Stimulated activated CD8-positive, alpha-beta memory T cell treated with anti-CD3 and anti-CD28 coated beads, Interleukin-12 subunit alpha, Interleukin-12 subunit beta, amount 100 ng/mL, for 24 hours (primary cell): ENCODE results near the gene TAGLN3.

ENCODE experiments used
- DNase-seq: peaks from one replicate; pipeline ENCODE4 v3.0.0-alpha.2; 2020; ENCODE audit errors: extremely low read depth

TAGLN3 gene

GRCh38 chr3:111978583-111979433 lies 19.9 kb upstream of the TAGLN3 start, which contains the start of gene ABHD10:
Gene ABHD10, plus strand, starts transcription at chr3:111979026. Its CDS starts 36 bp downstream, at chr3:111979062.
- DNase-seq = peak; percentile 96

GRCh38 chr3:111979434-111980038 lies 19.2 kb upstream of the TAGLN3 start:
- DNase-seq = no peak

DNA sequence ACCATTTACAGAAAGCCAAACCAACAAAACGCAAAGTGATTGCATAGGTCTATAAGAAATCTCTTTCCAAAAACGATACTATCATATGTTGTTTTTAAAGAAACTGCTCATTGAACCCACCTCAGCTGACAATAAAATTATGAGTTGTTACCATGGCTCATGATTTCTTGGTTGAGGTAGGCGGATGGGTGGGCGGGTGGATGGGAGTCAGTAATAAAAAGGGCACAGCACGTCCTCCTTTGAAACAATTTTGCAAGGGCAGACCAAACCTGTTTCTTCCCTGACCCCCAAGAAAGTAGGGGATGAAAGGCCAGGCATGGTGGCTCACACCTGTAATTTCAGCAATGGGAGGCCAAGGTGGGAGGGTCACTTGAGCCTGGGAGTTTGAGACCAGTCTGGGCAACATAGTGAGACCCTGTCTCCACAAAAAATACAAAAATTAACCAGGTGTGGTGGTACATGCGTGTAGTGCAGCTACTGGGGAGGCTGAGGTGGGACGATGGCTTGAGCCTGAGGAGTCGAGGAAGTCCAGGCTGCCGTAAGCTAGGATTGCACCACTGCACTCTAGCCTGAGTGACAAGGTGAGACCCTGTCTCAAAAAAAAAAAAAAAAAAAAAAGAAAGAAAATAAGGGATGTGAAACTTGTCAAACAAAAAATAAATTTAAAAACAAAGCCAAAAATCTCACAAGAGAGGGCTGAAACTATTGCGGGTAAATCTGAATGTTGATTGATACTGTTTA lies 17.8 kb upstream of the TAGLN3 start:
- no peak for DNase-seq

GRCh38 chr3:111981457-111981763 lies 17.3 kb upstream of the TAGLN3 start:
- no peak for DNase-seq

DNA sequence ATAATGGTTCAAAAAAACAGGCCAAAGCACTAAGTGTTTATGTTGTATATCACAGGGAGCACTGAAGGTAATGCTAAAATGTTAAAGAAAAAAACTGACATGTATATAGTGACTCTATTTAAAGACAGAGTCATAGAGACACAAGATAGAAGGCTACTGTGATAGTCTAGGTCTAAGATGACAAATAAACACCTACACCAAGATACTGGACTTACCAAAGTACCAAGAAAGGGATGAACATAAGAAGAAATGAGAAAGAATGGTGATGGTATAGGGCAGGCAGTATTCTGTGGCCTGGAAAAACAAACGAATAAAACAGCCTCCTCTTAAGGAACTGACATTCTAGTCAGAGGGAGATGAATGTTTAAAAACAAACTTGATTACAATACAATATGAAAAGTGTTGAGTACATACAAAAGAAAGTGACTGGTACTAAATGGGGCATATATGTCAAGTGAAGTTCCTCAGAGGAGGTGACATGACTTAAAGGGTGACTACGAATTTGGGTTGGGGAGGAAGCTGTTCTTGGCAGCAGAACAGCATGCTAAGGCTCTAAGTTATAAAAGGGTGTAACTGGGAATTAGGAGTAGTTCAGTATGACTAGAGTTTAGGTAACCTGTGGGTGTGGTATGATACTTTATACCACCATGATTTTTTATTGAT lies 14.0 kb upstream of the TAGLN3 start:
- DNase-seq = no peak

DNA sequence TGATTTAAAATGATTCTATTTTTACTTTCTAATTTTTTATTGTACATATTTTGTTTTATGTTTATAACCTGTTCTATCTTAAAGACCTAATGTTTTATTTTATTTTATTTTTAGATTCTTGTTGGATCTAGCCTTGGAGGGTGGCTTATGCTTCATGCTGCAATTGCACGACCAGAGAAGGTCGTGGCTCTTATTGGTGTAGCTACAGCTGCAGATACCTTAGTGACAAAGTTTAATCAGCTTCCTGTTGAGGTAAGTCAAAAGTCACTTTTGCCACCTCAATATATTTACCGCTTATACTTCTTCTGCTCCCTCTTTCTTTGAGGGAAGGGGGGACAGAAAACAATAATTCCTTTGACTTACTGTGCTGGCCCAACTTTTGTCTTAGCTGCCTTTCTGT lies 11.9 kb upstream of the TAGLN3 start:
- no peak for DNase-seq

DNA sequence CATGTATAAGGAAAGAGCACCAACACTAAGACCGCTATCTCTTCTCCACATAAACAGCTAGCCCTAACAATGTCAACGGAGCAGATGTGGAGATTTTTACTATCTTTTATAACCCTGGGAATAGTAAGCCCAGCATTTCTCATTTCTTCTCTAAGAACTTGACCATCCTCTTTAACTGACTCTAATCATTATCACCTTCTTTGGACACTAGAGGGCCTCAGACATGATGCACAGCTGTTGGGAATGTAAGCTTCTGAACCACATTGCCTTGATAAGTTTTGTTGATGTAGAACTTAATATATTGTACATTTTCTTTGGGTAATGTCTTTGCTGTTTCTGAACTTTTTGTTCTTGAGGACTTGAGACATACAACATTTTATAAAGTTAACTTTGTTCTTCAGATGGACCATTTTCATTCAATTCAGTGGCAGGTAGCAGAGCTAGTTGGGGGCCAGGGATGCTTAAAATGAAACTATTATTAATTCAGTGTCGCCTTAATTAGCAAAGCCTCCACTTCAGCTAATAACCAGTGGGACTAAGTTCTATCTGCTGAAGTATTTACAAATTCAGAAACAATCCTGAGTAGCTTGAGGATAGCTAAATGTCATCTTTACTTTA lies 9.6 kb upstream of the TAGLN3 start:
- no peak for DNase-seq

DNA sequence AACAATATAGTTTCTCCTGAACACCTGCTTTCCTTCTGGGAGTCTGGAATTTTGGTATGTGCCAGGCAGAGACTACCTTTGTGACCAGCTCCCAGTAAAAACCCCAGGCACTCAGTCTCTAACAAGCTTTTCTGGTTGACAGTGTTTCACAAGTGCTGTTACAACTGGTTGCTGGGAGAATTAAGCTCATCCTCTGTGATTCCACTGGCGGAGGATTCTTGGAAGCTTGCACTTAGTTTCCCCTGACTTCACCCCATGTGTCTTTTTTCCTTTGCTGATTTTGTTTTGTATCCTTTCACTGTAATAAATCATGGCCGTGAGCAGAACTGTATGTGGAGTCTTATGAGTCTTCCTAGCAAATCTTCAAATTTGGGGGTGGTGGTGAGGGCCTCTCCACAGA lies 5.7 kb upstream of the TAGLN3 start:
- no peak for DNase-seq

GRCh38 chr3:111999484-112000324 lies 982 bp downstream of the TAGLN3 start:
- DNase-seq = no peak

DNA sequence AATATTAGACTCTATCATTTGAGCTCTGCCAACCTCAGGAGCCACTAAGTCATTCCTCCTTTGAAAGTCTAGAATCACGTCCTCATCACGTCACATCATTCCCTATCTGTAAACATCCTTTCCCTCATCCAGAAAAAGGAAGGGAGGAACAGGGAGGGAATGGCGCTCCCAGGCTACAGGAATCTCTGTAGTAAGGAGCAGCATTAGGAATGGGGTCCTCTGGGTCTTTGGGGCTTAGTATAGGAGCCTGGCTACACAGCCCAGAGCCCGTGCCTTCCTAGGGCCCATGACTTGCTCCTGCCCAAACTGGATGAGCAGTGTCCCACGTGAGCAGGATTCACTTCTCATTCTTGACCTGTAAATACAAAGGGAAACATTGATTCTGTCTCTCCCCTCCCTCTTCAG lies 1.6 kb downstream of the TAGLN3 start:
- DNase-seq = no peak

DNA sequence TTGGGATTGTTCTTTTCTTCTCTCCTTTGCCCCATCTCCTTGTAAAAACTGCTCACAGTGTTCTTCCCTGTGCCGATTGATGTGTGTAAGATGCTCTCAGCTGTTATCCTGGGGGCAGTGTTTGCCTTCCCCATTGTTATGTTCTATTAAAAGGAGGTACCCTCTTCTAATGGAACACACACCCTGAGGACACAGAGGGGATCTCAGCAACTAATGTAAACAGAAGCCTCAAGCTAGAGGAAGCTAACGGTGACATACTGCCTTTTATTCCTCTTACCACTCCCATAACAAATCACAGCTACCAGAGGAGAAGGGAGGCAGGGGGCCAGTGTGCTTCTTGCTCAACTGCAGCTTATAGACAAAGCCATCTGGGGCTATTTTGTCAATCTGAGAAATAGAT lies 2.2 kb downstream of the TAGLN3 start:
- DNase-seq = no peak

DNA sequence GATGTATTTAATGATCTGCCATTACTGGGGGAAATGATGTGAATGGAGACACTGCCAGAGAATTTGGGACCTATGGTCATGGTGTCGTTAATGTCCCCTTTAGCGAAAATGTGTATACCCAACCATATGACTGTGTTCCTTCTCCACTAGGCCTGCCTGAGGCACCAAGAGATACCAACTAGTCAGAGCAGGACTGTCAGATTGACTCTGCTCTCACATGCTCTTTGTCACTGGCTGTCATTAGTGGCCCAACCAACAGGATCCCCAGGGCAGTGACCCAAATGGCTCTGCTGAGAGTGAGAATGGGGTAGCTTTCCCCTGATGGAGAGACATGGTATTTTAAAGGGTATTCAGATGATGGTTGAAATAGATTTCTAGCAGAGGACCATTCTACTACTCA lies 2.8 kb downstream of the TAGLN3 start:
- DNase-seq = no peak

DNA sequence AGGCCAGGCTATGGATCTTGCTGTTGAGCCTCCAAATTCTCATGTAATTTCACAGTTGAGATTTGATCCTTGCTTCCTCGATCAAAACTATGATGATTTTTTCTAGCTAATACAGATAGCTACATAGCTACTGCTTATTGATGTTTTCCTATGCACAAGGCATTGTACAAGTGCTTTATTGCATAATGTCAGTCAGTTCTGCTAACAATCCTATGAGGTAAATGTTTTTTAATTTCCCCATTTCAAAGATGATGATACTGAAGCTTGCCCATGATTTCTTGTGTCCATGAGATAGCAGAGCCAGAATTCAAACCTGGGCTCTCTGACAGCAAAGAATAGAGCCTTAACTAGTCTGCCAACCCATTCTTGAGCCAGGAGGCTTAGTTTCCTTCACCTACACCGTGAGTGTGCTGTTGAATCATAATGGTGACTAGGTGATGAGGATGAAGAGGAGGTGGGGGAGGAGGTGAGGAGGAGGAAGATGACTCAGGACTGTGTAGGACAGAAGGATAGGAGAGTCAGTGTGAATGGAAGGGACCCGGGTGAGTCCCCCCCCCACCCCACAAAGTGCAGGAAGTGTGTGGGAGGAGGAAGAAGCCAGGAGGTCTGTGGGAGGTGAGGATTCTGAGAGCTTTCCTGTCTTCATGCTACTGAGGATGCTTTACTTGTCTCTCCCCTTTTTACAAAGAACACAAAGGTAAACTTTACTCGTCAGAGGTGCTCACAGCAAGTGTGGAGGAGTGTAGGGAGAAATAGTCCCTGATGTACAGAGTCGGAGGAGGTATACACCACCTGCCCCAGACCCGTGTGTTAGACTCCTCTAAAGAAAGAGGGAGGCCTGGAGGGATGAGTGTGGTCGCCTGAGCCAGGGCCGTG lies 3.6 kb downstream of the TAGLN3 start:
- DNase-seq = no peak

GRCh38 chr3:112003321-112004080 lies 4.8 kb downstream of the TAGLN3 start:
- no peak for DNase-seq

DNA sequence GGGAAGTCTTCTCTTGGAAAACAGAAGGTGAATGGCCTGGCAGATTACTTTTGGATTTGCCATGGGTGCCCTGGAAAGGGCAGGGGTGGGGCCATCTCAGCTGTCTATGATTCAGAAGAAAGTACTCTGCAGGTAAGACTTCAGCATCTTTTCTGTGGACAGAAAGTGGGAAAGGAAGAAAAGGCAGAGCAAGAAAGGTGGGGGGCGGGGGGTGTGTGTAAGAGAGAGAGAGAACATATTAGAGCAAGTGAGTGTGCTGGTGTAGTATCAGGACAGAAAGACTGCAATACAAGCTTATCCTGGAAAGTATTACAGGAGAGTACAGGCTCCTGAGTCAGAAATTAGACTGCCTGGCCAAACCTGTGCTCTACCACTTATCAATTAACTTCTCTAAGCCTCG lies 5.5 kb downstream of the TAGLN3 start:
- DNase-seq = no peak

DNA sequence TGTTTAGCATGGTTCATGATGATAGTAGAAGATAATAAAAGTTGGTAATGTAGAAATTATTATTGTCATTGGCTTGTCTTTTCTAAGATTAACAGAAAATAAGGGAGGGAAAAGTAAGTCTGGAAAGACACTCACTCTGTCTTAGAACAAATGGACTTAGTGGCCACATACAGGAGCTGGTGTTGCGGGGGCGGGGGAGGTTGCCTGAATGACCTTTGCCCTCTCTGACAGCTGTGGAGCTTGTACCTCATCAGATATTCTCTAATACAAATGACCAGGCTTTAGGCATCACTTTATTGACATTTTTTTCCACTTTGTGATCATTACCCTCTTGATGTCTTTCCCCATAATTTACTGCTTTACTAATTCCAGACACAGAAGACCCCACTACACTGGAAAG lies 5.9 kb downstream of the TAGLN3 start:
- DNase-seq = no peak

- DNase-seq = no peak
Measured at GRCh38 chr3:112005091-112005672, 6.5 kb downstream of the TAGLN3 start.

DNA sequence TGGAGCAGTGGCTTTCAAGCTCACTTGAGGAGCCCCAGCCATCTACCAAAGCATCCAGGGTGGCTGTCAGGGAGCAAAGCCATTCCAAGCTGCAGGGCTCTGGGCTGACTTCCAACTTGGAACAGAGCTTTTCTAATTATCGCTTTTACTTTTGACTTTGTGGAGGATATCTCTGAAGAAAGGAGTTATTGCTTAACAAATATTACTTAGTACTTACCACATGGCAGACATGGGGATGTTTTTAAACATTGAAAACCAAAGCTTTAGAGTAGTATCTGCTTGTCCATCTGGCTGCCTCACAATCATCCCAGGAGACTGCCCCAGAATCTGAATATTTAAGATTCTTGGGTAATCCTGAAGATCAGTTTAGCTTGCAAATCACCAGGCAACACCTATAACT lies 8.9 kb downstream of the TAGLN3 start:
- no peak for DNase-seq

DNA sequence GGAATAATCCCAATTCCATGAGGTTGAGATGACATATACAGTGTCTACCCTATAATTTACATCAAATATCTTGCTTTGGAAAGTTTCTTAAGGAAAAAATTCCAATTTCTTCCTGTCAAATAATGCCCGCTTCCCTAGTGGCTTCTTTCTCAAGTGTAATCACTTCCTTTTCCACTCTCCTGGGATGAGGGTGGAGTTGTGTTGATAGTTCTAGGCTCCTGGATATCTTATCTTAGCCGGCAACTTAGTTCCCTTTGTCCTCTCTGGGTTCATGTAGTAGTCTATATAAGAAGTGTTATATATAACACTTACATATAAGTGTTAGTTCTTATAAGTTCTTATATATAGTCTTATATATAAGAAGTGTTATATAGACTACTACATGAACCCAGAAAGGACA lies 10.9 kb downstream of the TAGLN3 start:
- DNase-seq = no peak
